Prostate gland (tissue), 2 donors: ENCODE measurements around the gene TBX2. TPM values are rescaled to one million over a fixed set of nuclear protein-coding genes. Genes with fewer than 3 reads are reported as not detected.
"Not testable (repeated sequence)": the region's sequence is repeated elsewhere in the genome, so short reads cannot be mapped to it uniquely, and the experiment has no call there.

Experiments
- DNase-seq: peaks from one replicate; pipeline ENCODE4 v3.0.0-alpha.2; 2019; ENCODE audit warnings: low spot score
- H3K27ac ChIP-seq, 2 donors: fragments of 200-600 bp; sonication (generic); 2 replicates each; pipeline ENCODE4 v1.5.1; 2017 to 2019
- H3K27me3 ChIP-seq: fragments of 200-600 bp; sonication (generic); replicated peaks from 2 replicates; pipeline ENCODE4 v1.5.1; 2019; ENCODE audit not compliant: insufficient read depth
- H3K36me3 ChIP-seq, 2 donors: fragments of 200-600 bp; sonication (generic); 1 replicate in 1 of 2; 2 replicates in 1 of 2; pipeline versions ENCODE4 v1.5.1 to v1.8.1; 2017 to 2019
- H3K4me1 ChIP-seq: fragments of 200-600 bp; sonication (generic); replicated peaks from 2 replicates; pipeline ENCODE4 v1.5.1; 2019
- H3K4me3 ChIP-seq, 2 donors: fragments of 200-600 bp; sonication (generic); 2 replicates each; pipeline ENCODE4 v1.5.1; 2017 to 2019
- H3K9me3 ChIP-seq: fragments of 200-600 bp; sonication (generic); 2 replicates; pipeline ENCODE4 v1.5.1; 2017
- CTCF ChIP-seq, 4 experiments: fragments of 200-600 bp in 2 of 4; fragments of 450-650 bp in 2 of 4; sonication (generic) in 2 of 4; IDR thresholded peaks; 1 replicate in 3 of 4; 2 replicates in 1 of 4; pipeline ENCODE4 v1.5.1; 2016 to 2019; ENCODE audit warnings: antibody characterized with exemption in 4 of 4, mild to moderate bottlenecking in 2 of 4, moderate library complexity in 2 of 4
- POLR2A ChIP-seq: fragments of 450-650 bp; IDR thresholded peaks from one replicate; pipeline ENCODE4 v1.6.1; 2016; ENCODE audit warnings: antibody characterized with exemption, mild to moderate bottlenecking
- POLR2AphosphoS5 ChIP-seq: sonication (generic); formaldehyde crosslinking; IDR thresholded peaks from one replicate; pipeline ENCODE4 v1.6.1; 2017; ENCODE audit warnings: antibody characterized with exemption
- WGBS: methylation state at CpG from one replicate; pipeline ENCODE4 v1.1.5; 2018; 5-methylcytosine and 5-hydroxymethylcytosine counted together
- intact Hi-C: fragments of 100-400 bp; cut with DNase I; formaldehyde crosslinking; loops from one replicate; pipeline ENCODE4 v1.14.2; 2022
- total RNA-seq, 2 donors: library from RNA; depleted of rRNA; stranded (reverse); fragments of >200 nt; gene quantifications; one replicate each; pipeline ENCODE4 v1.1.0, GENCODE V29; 2016

TBX2 gene
- total RNA-seq, 2 donors from 2014 or later = 9.2 to 34.1 TPM

- peaks cover 9% of the 10 kb centered on the region for H3K4me1 ChIP-seq
- H3K27ac ChIP-seq = no peak overlapping the region
- TF ChIP-seq CTCF (IDR thresholded peaks at IDR 0.05) (no peak), POLR2AphosphoS5 (no peak), POLR2A (no peak)
- WGBS = 88% methylated on average over 10 of the region's 10 CpGs
- no peak for DNase-seq
- no peak overlapping the region for H3K4me3 ChIP-seq
- no peaks in the 10 kb centered on the region for H3K27me3 ChIP-seq
- intact Hi-C loops = no loop called here
- H3K9me3 ChIP-seq = no peaks in the 10 kb centered on the region
- no peaks in the 10 kb centered on the region for H3K36me3 ChIP-seq
Observed at GRCh38 chr17:61354895-61355874, 44.5 kb upstream of the TBX2 start.

GRCh38 chr17:61357061-61357460 lies 42.6 kb upstream of the TBX2 start:
- H3K9me3 ChIP-seq, H3K4me3 ChIP-seq, H3K27ac ChIP-seq, H3K27me3 ChIP-seq, DNase-seq, intact Hi-C loops, H3K36me3 ChIP-seq, H3K4me1 ChIP-seq: not testable (repeated sequence)
- WGBS = 87% methylated on average over 3 of the region's 3 CpGs

GRCh38 chr17:61359513-61359912 lies 40.1 kb upstream of the TBX2 start:
- intact Hi-C loops, H3K4me3 ChIP-seq: not testable (repeated sequence)

GRCh38 chr17:61360318-61360943 lies 39.2 kb upstream of the TBX2 start:
- WGBS = 79% methylated on average over 3 of the region's 3 CpGs
- Histone ChIP-seq H3K27me3 (no peaks in the 10 kb centered on the region), H3K4me1 (no peaks in the 10 kb centered on the region), H3K4me3 (no peak overlapping the region), H3K9me3 (no peaks in the 10 kb centered on the region), H3K36me3 (no peaks in the 10 kb centered on the region), H3K27ac (no peak overlapping the region)
- DNase-seq = no peak
- intact Hi-C loops = no loop called here
- TF ChIP-seq POLR2AphosphoS5 = peak; percentile 33
- no peak for TF ChIP-seq CTCF (IDR thresholded peaks at IDR 0.05)

More at GRCh38 chr17:61359513-61359912, 40.1 kb upstream of the TBX2 start:
- not testable (repeated sequence) for H3K36me3 ChIP-seq, H3K27me3 ChIP-seq, H3K9me3 ChIP-seq, H3K27ac ChIP-seq, DNase-seq, H3K4me1 ChIP-seq
- WGBS = 95% methylated on average over 9 of the region's 9 CpGs

GRCh38 chr17:61361084-61361483 lies 38.6 kb upstream of the TBX2 start:
- intact Hi-C loops = no loop called here
- Histone ChIP-seq H3K36me3 (no peaks in the 10 kb centered on the region), H3K27ac (no peak overlapping the region), H3K4me3 (no peak overlapping the region), H3K27me3 (no peaks in the 10 kb centered on the region), H3K4me1 (no peaks in the 10 kb centered on the region), H3K9me3 (no peaks in the 10 kb centered on the region)
- DNase-seq = no peak
- no peak for TF ChIP-seq CTCF (IDR thresholded peaks at IDR 0.05)
- no peak for TF ChIP-seq POLR2A
- no peak for TF ChIP-seq POLR2AphosphoS5
- WGBS = 65% methylated on average over 2 of the region's 2 CpGs
